ENCODE measurements around the gene PHF3.

Gene PHF3

DNA sequence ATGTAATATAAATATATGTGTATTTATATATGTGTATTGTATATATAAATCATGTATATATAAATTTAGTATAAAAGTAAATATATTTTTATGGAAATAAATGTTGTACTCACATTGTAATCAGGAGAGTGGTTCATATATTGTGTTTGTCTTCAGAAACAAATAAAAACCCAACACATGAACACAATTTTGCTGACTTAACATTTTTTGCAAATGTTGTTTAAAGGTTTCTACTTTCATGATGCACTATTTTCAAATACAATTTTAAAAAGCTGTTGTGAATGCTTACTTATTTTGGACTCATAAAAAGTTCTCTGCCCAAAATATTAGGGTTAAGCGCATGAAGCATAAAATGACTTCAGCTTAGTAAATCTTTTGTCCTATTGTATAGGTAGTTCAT is 24.0 kb upstream of the PHF3 start:
- H3K9me3 ChIP-seq (ENCODE audit: control insufficient read depth, low read depth, low read length), result no peaks in the 10 kb centered on the region
- no peaks in the 10 kb centered on the region for H3K4me1 ChIP-seq (ENCODE audit: control insufficient read depth, low read depth, low read length)

DNA sequence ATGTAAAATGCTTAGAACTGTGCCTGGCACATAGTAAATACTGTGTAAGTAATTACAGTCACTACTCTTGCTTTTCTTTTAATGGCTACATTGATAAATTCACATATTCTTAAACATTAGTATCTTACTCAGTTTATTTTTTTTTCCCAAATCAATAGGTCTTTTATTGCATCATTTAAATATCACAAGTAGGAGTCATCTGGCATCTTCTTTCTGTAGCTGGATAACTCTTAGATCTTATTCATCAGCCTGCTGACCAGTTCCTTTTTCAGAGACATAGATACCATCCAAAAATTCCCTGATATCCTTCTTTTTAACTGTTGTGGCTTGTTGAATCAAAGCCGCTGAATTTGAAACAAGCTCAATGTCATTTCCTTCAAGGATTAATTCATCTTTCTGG is 20.0 kb upstream of the PHF3 start:
- no peak overlapping the region for H3K27ac ChIP-seq (ENCODE audit: low read length)
- no peaks in the 10 kb centered on the region for H3K27me3 ChIP-seq (ENCODE audit: control insufficient read depth, insufficient read depth, low read length)
- no peaks in the 10 kb centered on the region for H3K9me3 ChIP-seq (ENCODE audit: control insufficient read depth, low read depth, low read length)
- H3K9ac ChIP-seq (ENCODE audit: low read length), result no peak overlapping the region
- no peak overlapping the region for H3K4me3 ChIP-seq (ENCODE audit: low read length)
- no peaks in the 10 kb centered on the region for H3K36me3 ChIP-seq (ENCODE audit: control insufficient read depth, low read depth, low read length)
- H3K4me1 ChIP-seq (ENCODE audit: control insufficient read depth, low read depth, low read length), result no peaks in the 10 kb centered on the region

More for the DNA sequence above, 24.0 kb upstream of the PHF3 start:
- Histone ChIP-seq H3K27ac (ENCODE audit: low read length) (no peak overlapping the region), H3K27me3 (ENCODE audit: control insufficient read depth, insufficient read depth, low read length) (no peaks in the 10 kb centered on the region), H3K36me3 (ENCODE audit: control insufficient read depth, low read depth, low read length) (no peaks in the 10 kb centered on the region), H3K4me3 (ENCODE audit: low read length) (no peak overlapping the region), H3K9ac (ENCODE audit: low read length) (no peak overlapping the region)

DNA sequence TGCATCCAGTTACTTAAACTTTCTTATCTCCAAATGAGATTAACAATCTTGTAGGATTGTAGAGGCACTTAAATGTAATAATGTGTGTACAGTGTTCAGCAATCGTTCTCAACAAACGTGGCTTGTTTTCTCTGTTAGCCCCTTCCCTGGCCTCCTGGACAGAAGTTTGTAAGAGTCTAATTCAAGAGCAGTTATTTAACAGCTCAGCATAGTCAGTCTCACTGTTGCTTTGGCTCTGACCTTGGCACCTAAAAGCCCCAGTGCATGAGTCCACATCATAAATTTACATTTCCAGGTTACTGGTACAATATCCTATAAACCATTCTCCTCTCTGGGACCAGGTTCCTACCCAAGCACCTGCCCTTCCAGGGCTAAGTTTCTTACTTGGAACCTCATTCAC is 11.5 kb upstream of the PHF3 start:
- H3K4me3 ChIP-seq (ENCODE audit: low read length), result no peak overlapping the region
- H3K36me3 ChIP-seq (ENCODE audit: control insufficient read depth, low read depth, low read length), result no peaks in the 10 kb centered on the region
- no peaks in the 10 kb centered on the region for H3K4me1 ChIP-seq (ENCODE audit: control insufficient read depth, low read depth, low read length)
- H3K9ac ChIP-seq (ENCODE audit: low read length), result no peak overlapping the region
- no peaks in the 10 kb centered on the region for H3K9me3 ChIP-seq (ENCODE audit: control insufficient read depth, low read depth, low read length)
- no peak overlapping the region for H3K27ac ChIP-seq (ENCODE audit: low read length)
- H3K27me3 ChIP-seq (ENCODE audit: control insufficient read depth, insufficient read depth, low read length), result no peaks in the 10 kb centered on the region

DNA sequence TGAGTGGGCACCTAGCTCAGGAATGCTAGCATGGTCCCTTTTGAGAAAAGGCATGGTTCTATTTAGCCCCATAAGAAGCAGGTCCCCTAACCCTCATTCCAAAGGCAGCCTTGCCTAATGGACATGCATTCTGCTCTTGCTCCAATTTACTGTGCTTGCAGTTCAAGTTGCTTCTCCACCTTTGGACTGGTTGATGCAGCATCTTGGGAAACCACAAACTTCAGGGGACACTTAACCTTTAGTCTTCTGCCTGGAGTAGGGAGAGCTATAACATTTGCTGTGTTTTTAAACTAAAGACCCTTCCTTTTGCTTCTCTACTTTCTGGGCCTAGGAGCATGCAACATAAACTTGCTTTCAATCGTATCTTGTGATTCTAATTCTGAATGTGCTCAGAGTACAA is 5.1 kb upstream of the PHF3 start:
- Histone ChIP-seq H3K27me3 (ENCODE audit: control insufficient read depth, insufficient read depth, low read length) (peaks cover 53% of the 10 kb centered on the region), H3K9ac (ENCODE audit: low read length) (no peak overlapping the region), H3K27ac (ENCODE audit: low read length) (no peak overlapping the region), H3K4me3 (ENCODE audit: low read length) (no peak overlapping the region), H3K9me3 (ENCODE audit: control insufficient read depth, low read depth, low read length) (no peaks in the 10 kb centered on the region), H3K4me1 (ENCODE audit: control insufficient read depth, low read depth, low read length) (peaks cover 4% of the 10 kb centered on the region), H3K36me3 (ENCODE audit: control insufficient read depth, low read depth, low read length) (no peaks in the 10 kb centered on the region)

DNA sequence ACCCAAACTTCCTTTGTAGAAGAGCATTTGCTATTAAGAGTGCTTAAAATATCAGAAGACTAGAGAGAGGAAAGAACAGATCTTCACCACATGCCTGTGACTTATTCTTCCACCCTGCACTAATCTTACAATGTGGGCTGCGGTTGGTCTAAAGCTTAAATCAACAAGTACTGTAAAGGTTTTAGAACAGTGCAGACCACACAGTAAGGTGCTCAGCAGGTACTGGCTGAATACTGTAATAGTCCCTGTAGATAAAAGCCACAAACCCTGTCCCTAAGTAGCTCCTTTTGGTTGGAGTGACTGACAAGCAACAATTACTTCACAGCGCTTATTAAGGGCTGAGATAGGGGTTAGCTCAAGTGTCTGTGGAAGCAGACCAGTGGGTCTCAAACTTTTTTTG is 972 bp upstream of the PHF3 start:
- H3K9me3 ChIP-seq (ENCODE audit: control insufficient read depth, low read depth, low read length), result no peaks in the 10 kb centered on the region
- H3K36me3 ChIP-seq (ENCODE audit: control insufficient read depth, low read depth, low read length), result no peaks in the 10 kb centered on the region
- peak overlapping the region; percentile 96 for H3K4me3 ChIP-seq (ENCODE audit: low read length)
- no peak overlapping the region for H3K27ac ChIP-seq (ENCODE audit: low read length)
- H3K4me1 ChIP-seq (ENCODE audit: control insufficient read depth, low read depth, low read length), result peaks cover 11% of the 10 kb centered on the region
- no peak overlapping the region for H3K9ac ChIP-seq (ENCODE audit: low read length)
- peaks cover 53% of the 10 kb centered on the region for H3K27me3 ChIP-seq (ENCODE audit: control insufficient read depth, insufficient read depth, low read length)

DNA sequence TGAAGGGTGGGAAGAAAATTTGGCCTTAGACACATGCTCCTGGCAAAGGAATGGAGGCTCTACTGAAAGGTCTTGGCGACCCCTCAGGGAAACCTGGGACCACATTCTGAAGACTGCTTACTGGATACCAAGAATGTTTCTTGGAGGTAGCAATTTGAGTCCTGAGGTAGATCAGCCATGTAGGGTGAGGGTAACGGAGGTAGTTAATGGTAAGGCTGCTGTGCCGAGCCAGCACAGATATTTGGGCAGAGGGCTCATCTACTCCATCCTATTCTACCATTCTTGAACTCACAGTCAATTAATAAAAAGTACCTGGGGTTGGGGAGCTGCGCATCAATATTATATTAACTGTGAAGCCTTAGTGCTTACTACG is 401 bp upstream of the PHF3 start:
- H3K27ac ChIP-seq (ENCODE audit: low read length), result no peak overlapping the region
- peak overlapping the region; percentile 93 for H3K9ac ChIP-seq (ENCODE audit: low read length)
- peak overlapping the region; percentile 96 for H3K4me3 ChIP-seq (ENCODE audit: low read length)
- H3K36me3 ChIP-seq (ENCODE audit: control insufficient read depth, low read depth, low read length), result no peaks in the 10 kb centered on the region
- peaks cover 11% of the 10 kb centered on the region for H3K4me1 ChIP-seq (ENCODE audit: control insufficient read depth, low read depth, low read length)
- H3K27me3 ChIP-seq (ENCODE audit: control insufficient read depth, insufficient read depth, low read length), result peaks cover 48% of the 10 kb centered on the region
- H3K9me3 ChIP-seq (ENCODE audit: control insufficient read depth, low read depth, low read length), result no peaks in the 10 kb centered on the region

DNA sequence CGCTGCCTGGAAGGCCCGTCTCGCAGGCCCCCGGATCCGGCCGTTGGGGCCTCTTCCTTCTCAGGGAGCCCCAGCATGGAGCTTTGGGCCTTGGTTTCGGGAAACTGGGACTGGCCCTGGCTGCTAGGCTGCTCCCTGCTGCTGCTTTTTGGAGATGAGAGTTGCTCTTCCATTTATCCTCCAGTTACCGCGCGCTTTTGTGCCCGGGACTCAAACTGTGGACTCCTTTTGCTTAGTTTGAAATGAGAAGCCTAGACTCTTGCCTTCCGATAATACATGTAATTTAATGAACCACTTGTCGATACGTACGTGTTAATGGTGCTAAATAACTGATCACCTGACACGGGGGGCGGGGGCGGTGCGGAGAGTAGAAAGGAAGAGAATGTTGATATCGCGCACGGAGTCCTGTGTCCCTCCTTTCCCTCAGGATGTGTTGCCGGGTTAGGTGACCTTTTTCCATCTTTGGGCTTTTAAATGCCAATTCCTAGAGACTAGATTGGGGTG is 968 bp downstream of the PHF3 start:
- Histone ChIP-seq H3K9ac (ENCODE audit: low read length) (peak overlapping the region; percentile 93), H3K27ac (ENCODE audit: low read length) (peak overlapping the region; percentile 82), H3K9me3 (ENCODE audit: control insufficient read depth, low read depth, low read length) (no peaks in the 10 kb centered on the region), H3K36me3 (ENCODE audit: control insufficient read depth, low read depth, low read length) (no peaks in the 10 kb centered on the region), H3K27me3 (ENCODE audit: control insufficient read depth, insufficient read depth, low read length) (peaks cover 35% of the 10 kb centered on the region), H3K4me3 (ENCODE audit: low read length) (peak overlapping the region; percentile 96), H3K4me1 (ENCODE audit: control insufficient read depth, low read depth, low read length) (peaks cover 11% of the 10 kb centered on the region)

DNA sequence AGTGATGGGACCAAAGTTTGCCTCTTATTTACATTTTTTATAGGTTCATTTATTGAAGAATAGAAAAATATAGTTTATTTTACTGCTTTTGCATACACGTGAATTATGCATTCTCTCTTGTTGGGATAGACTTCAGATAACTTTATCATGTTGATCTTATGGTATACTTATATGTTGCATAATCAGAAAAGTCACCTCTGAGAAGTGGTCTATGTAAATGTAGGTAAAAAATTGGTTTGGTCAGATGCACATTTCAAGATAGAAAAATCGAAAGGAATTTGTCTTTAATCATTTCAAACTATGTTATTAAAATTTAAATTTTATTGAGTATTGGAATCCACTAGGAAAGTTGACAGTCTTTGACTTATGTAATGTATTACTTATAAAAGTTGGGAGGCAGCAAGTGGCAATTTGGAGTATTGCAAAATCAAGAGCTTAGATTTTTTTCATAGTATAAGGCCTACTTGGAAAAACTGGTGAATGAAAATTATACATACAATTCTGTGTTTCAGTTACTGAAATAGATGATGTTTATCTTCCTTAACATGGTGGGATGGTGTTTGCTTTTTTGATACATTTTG is 2.4 kb downstream of the PHF3 start:
- Histone ChIP-seq H3K4me3 (ENCODE audit: low read length) (peak overlapping the region; percentile 96), H3K27me3 (ENCODE audit: control insufficient read depth, insufficient read depth, low read length) (peaks cover 21% of the 10 kb centered on the region), H3K9me3 (ENCODE audit: control insufficient read depth, low read depth, low read length) (no peaks in the 10 kb centered on the region), H3K36me3 (ENCODE audit: control insufficient read depth, low read depth, low read length) (peaks cover 4% of the 10 kb centered on the region), H3K4me1 (ENCODE audit: control insufficient read depth, low read depth, low read length) (peaks cover 11% of the 10 kb centered on the region), H3K27ac (ENCODE audit: low read length) (no peak overlapping the region), H3K9ac (ENCODE audit: low read length) (no peak overlapping the region)

DNA sequence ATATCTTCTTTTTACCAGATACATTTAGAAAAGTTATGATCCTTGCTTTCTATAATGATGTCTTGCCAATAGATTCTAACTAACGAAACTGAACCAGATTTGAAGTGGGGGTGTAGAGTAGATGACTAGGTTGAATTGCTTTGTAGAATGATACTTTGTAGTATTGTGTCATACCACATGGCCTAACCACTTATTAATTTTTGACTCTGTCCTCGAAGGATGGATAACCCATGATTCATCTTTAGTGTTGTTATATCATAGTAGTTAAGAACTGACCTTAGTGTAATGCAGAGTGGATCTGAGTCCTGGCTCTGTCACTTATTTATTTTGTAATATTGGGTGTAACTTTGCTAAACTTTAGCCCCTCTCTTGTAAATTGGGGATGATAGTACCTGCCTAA is 4.5 kb downstream of the PHF3 start:
- Histone ChIP-seq H3K27ac (ENCODE audit: low read length) (no peak overlapping the region), H3K36me3 (ENCODE audit: control insufficient read depth, low read depth, low read length) (peaks cover 4% of the 10 kb centered on the region), H3K27me3 (ENCODE audit: control insufficient read depth, insufficient read depth, low read length) (no peaks in the 10 kb centered on the region), H3K4me1 (ENCODE audit: control insufficient read depth, low read depth, low read length) (peaks cover 7% of the 10 kb centered on the region), H3K9ac (ENCODE audit: low read length) (no peak overlapping the region), H3K9me3 (ENCODE audit: control insufficient read depth, low read depth, low read length) (no peaks in the 10 kb centered on the region), H3K4me3 (ENCODE audit: low read length) (no peak overlapping the region)

DNA sequence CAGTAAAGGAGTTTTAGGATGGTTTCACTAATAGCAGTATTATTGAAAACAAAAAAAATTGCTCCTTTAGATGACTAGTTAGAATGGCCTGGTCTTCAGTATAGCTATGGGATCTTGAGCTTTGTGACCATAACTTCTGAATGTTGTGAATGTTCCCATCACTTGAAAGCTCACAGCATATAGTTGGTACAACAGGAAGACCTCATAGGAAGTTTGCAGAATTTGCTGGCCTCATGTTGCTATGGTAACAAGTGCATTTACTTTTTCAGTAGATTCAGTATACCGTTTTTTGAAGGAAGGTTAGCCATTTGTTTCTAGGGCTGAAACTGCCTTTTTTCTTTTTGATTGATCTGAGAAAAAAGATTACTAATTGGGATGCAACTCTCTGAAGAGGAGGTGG is 8.3 kb downstream of the PHF3 start:
- Histone ChIP-seq H3K27me3 (ENCODE audit: control insufficient read depth, insufficient read depth, low read length) (no peaks in the 10 kb centered on the region), H3K27ac (ENCODE audit: low read length) (no peak overlapping the region), H3K36me3 (ENCODE audit: control insufficient read depth, low read depth, low read length) (peaks cover 9% of the 10 kb centered on the region), H3K4me1 (ENCODE audit: control insufficient read depth, low read depth, low read length) (no peaks in the 10 kb centered on the region), H3K4me3 (ENCODE audit: low read length) (no peak overlapping the region), H3K9me3 (ENCODE audit: control insufficient read depth, low read depth, low read length) (no peaks in the 10 kb centered on the region), H3K9ac (ENCODE audit: low read length) (no peak overlapping the region)

DNA sequence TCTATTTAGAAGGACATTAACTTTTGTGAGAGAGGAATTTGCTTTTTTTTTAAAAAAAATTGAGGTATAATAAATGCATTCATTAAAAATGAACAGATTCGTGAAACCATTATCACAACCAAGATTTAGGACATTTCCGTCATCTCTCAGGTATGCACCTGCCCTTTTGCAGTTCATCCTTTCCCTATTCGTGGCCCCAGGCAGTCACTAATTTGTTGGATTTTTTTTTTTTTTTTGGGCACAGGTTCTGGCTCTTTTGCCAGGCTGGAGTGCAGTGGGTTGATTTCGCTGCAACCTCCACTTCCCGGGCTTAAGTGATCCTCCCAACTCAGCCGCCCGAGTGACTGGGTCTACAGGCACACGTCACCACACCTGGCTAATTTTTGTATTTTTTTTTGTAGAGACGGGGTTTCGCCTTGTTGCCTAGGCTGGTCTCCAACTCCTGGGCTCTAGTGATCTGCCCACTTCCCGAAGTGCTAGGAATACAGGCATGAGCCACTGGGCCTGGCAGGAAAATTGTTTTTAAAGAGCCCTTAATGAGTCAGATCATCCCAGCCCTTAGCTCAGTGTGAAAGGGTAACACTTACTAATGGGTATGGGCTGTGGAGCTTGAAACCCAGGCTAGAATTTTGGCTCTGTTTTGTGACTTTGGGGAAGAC is 9.2 kb downstream of the PHF3 start:
- Histone ChIP-seq H3K4me1 (ENCODE audit: control insufficient read depth, low read depth, low read length) (no peaks in the 10 kb centered on the region), H3K36me3 (ENCODE audit: control insufficient read depth, low read depth, low read length) (peaks cover 9% of the 10 kb centered on the region), H3K27ac (ENCODE audit: low read length) (no peak overlapping the region)

DNA sequence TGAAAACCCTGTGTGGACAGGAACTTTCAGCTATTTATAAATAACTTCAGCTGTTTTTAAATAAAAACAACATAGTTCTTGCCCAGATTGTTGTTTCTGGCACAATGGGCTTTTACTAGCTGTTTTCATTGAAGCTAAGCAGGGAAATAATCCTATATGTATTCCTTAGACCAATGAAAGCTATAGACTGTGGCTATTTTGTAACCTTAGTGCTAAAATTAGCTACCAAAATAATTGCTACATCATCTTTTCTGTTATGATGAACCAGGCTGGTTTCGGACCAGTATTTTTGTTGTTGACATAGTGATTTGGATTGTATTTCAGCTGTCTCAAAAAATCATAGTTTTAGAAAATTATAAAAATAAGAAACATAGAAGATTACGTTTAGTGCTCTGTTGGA is 13.7 kb downstream of the PHF3 start:
- Histone ChIP-seq H3K27me3 (ENCODE audit: control insufficient read depth, insufficient read depth, low read length) (no peaks in the 10 kb centered on the region), H3K9me3 (ENCODE audit: control insufficient read depth, low read depth, low read length) (no peaks in the 10 kb centered on the region), H3K4me3 (ENCODE audit: low read length) (no peak overlapping the region), H3K36me3 (ENCODE audit: control insufficient read depth, low read depth, low read length) (peaks cover 5% of the 10 kb centered on the region), H3K4me1 (ENCODE audit: control insufficient read depth, low read depth, low read length) (no peaks in the 10 kb centered on the region), H3K27ac (ENCODE audit: low read length) (no peak overlapping the region), H3K9ac (ENCODE audit: low read length) (no peak overlapping the region)

More for the DNA sequence above, 9.2 kb downstream of the PHF3 start:
- no peaks in the 10 kb centered on the region for H3K27me3 ChIP-seq (ENCODE audit: control insufficient read depth, insufficient read depth, low read length)
- no peaks in the 10 kb centered on the region for H3K9me3 ChIP-seq (ENCODE audit: control insufficient read depth, low read depth, low read length)
- H3K9ac ChIP-seq (ENCODE audit: low read length), result no peak overlapping the region
- no peak overlapping the region for H3K4me3 ChIP-seq (ENCODE audit: low read length)
